Activated naive CD8-positive, alpha-beta T cell treated with anti-CD3 and anti-CD28 coated beads, Interleukin-2, amount 50 U/mL, for 16 hours (primary cell): Measurements from ENCODE around the gene COL20A1.

ENCODE experiments used
- DNase-seq: peaks from one replicate; pipeline ENCODE4 v3.0.0-alpha.2; 2020; ENCODE audit warnings: low read depth, low spot score

The COL20A1 gene

DNA sequence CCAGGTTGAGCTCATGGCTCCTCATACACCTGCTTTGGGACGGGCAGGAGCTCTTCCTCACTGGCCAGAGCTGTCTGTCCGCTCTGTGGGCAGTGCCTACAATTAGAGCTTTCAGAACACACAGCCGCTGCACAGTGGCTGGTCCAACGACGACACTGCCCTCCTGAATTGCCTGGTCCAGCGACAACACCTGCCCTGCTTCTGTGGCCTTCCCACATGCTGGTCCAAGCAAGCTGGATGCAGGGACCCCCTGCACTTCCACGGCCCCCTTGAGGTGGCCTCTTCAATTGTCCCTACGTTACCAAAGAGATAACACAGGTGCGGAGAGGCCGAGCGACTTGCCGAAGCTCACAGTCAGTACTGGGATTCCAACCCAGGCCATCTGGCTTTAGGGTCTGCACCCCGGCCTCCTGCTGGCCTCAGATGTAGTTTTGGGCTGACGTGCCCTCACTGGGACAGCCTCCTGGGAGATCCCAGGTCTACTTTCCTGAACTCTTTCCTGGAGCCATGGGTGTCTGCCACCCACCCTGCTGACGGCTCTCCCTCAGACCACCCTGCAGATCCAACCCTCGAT lies 69.5 kb downstream of the COL20A1 start:
- DNase-seq = no peak

GRCh38 chr20:63363013-63363957 lies 70.3 kb downstream of the COL20A1 start:
- no peak for DNase-seq

DNA sequence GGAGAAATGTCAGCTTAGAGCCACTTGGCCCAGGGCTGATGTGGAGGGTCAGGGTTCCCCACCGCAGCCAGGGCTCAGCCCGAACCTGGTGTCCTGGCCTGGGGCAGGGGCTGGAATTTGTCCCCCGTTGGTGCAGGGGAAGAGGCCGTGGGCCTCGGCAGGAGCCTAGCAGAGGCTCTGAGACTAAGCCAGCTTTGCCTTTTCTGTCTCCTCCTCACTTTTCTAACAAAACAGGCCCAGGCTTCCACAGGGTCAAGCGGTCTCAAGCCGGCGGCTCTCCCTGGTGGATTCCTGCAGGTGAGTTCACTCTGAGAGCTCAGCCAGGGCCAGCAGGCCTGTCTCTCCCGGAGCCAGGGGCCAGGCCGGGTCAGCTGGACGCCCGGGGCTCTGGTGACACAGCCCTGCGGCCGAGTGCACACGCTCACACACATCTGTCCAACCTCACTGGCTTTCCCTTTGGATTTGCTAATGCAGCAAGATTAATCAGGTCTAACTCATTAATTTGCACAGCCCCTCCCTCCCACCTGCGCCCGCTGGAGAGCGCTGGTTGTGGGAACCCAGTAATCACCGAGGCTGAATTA lies 71.1 kb downstream of the COL20A1 start:
- DNase-seq = no peak

- DNase-seq = no peak
These were observed 72.0 kb downstream of the COL20A1 start for GRCh38 chr20:63364801-63365585.

DNA sequence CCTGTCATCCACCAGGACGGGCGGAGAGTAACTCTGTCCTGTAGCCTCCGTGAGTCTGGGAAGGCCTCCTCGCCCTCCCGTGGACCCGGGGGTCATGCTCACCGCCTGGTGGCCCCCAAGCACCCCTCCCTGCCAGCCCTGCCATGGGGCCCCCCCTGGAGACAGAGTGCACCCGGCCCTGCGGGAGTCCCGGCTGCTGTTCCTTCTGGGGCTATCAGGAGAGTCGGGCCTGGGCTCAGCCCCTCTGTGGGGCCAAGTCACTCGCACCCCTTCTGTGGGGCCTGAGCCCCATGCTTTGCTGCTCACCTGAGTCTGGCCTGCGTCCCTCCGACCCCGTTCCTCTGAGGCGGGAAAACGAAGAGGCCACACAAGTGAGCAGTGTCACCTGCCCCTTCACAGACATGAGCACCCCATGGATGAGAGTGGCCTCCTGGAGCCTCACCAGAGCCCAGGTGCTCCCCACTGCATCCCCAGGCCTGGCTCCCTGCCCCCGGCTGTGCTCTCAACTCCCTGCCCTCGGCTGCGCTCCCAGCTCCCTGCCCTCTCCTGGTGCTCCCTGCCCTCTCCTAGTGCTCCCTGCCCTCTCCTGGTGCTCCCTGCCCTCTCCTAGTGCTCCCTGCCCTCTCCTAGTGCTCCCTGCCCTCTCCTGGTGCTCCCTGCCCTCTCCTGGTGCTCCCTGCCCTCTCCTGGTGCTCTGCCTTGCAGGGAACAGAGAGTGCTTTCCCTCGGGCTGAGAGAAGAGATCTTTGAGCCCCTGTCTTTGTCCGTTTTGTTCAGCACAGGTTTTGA lies 72.8 kb downstream of the COL20A1 start:
- no peak for DNase-seq

GRCh38 chr20:63366390-63367365 lies 73.7 kb downstream of the COL20A1 start:
- no peak for DNase-seq

DNA sequence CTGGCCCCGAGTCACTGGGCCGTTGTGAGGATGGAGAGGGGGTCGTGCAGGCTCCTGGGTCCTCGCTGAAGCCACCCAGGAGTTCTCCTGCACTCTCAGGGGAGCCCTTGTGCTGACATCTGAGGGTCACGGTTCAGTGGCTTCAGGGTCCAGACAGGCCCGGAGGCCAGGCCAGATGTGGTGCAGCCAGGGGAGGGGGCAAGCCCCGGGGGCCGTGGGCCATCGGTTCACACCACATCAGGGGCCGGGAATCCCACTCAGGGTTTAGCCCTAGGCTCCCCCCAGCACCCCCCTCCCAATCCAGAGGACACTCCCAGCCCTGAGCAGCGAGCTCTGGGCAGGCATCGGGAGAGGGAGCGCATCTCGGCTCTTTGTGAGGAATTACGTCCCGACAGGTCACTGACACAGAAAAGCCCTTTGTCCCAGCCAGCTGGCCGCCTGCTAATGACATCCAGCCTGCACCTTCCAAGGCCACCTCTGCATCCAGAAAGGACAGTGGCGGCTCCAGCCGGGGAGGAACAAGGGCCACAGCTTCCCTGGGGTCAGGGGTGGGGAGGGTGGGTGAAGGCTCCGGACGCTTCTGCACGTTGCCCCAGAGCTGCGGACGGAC lies 74.6 kb downstream of the COL20A1 start:
- DNase-seq = no peak

GRCh38 chr20:63368151-63368550 lies 75.2 kb downstream of the COL20A1 start:
- DNase-seq = no peak

DNA sequence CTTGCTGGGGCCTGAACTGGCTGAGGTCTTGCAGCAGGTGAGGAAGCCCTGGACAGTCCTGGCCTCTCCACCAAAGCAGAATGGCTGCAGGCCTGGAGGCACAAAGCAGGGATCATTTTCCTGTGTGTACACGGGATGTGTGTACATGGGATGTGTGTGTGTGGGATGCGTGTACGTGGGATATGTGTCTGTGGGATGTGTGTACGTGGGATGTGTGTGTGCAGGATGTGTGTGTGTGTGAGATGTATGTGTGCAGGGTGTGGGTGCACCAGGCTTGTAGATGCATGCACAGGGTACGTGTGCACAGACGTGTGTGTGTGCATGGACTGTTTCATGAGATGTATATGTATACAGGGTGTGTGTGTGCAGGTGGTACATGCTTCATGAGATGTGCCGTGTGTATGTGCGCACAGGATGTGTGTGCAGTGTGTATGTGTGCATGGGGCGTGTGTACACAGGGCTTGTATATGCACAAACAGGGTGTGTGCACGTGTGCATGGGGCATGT lies 76.1 kb downstream of the COL20A1 start:
- DNase-seq = no peak

- DNase-seq = no peak
These were observed 77.0 kb downstream of the COL20A1 start for GRCh38 chr20:63369724-63370617.

- DNase-seq = no peak
These were observed 77.7 kb downstream of the COL20A1 start for GRCh38 chr20:63370618-63371187.

GRCh38 chr20:63371291-63371865 lies 78.4 kb downstream of the COL20A1 start:
- DNase-seq = no peak

- DNase-seq = no peak
These were observed 80.2 kb downstream of the COL20A1 start for GRCh38 chr20:63372971-63373885.

DNA sequence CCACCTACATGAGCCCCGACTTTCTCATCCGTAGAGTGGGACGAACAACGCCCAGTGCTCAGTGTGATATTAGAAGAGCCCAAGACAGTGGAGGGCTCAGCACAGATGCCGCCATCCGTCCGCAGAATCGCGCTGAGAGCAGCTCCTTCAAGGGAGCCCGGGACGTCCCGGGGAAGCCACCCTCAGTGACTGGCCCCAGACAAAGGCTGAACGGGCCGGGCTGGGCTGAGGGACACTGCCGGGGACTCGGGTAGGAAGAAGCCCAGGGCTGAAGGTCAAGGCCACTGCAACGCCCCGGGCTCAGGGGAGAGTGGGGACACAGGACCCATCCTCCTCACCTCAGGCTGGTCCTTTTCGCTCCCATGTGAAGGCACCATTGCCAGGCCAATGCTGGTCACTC lies 81.0 kb downstream of the COL20A1 start:
- DNase-seq = no peak

DNA sequence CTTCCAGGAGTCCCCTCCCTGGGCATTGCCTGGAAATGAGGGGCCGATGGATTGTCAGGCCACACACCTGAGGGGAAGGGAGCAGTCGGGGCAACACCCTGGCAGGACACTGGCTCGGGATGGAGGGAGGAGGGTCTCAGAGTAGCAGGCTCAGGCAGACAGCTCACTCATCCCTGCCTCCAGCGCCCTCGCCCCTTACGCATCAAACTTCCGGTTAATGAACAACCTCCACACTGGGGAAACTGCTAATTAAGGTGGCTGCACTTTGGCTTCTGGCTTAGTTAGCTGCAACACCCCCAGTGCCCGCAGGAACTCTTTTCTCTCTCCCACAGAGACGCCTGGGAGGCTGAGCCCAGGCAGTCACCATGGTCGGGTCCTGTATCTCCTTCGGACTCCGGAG lies 81.5 kb downstream of the COL20A1 start:
- DNase-seq = no peak

- no peak for DNase-seq
These were observed 82.5 kb downstream of the COL20A1 start for GRCh38 chr20:63375438-63375837.
